Activated CD8-positive, alpha-beta T cell treated with anti-CD3 and anti-CD28 coated beads for 36 hours (primary cell): Measurements from ENCODE around the gene PIM1. TPM values are rescaled to one million over a fixed set of nuclear protein-coding genes. Genes with fewer than 3 reads are reported as not detected.

Experiments used
- ATAC-seq: fragments of 200-7000 bp; cut with Tn5 transposase; one replicate; pipeline ENCODE4 v1.10.0; 2021; ENCODE audit warnings: mild to moderate bottlenecking, moderate library complexity
- CTCF ChIA-PET: fragments of 350-600 bp; sonication (Branson Sonifier 250); formaldehyde crosslinking; loops from one replicate; lab custom pipeline; 2021; ENCODE audit warnings: antibody characterized with exemption; lab: Charles Lee
- POLR2A ChIA-PET: fragments of 350-600 bp; sonication (Branson Sonifier 250); formaldehyde crosslinking; loops from one replicate; lab custom pipeline; 2021; ENCODE audit warnings: antibody characterized with exemption; lab: Charles Lee
- DNase-seq: peaks from one replicate; pipeline ENCODE4 v3.0.0-alpha.2; 2020
- H3K27ac Mint-ChIP-seq: one replicate; pipeline ENCODE4 v1.8.0; 2021; ENCODE audit warnings: mild to moderate bottlenecking, mixed read lengths
- H3K27me3 Mint-ChIP-seq: one replicate; pipeline ENCODE4 v1.8.0; 2021; ENCODE audit warnings: mixed read lengths
- H3K36me3 Mint-ChIP-seq: one replicate; pipeline ENCODE4 v1.8.0; 2021; ENCODE audit warnings: low read depth, mixed read lengths
- H3K4me1 Mint-ChIP-seq: one replicate; pipeline ENCODE4 v1.8.0; 2021; ENCODE audit warnings: low read depth, mixed read lengths
- H3K4me3 Mint-ChIP-seq: one replicate; pipeline ENCODE4 v1.8.0; 2021; ENCODE audit warnings: mild to moderate bottlenecking, moderate library complexity, mixed read lengths
- H3K9me3 Mint-ChIP-seq: one replicate; pipeline ENCODE4 v1.8.0; 2021; ENCODE audit warnings: mixed read lengths
- CTCF ChIP-seq: fragments of 200-600 bp; IDR thresholded peaks from one replicate; pipeline ENCODE4 v1.8.0; 2022; ENCODE audit warnings: antibody characterized with exemption, mild to moderate bottlenecking
- intact Hi-C: fragments of 100-400 bp; cut with micrococcal nuclease; formaldehyde crosslinking; loops from one replicate; pipeline ENCODE4 v1.10.0; 2022
- total RNA-seq, 2 experiments: library from RNA; stranded (reverse); gene quantifications; one replicate each; pipeline ENCODE4 v1.2.3, GENCODE V29; 2021

The PIM1 gene
- total RNA-seq, 2 experiments from 2014 or later: 293 to 305 TPM

- H3K4me3 Mint-ChIP-seq: no peak overlapping the region
- H3K27me3 Mint-ChIP-seq: no peaks in the 10 kb centered on the region
- H3K36me3 Mint-ChIP-seq: no peaks in the 10 kb centered on the region
- intact Hi-C loops: no loop called here
- DNase-seq (no peak), ATAC-seq (no peak)
- no peaks in the 10 kb centered on the region for H3K9me3 Mint-ChIP-seq
- H3K27ac Mint-ChIP-seq: no peak overlapping the region
- ChIA-PET CTCF (interaction anchor here (1.0 kb wide), 1 partner anchor 111 kb away, joined by 4 read pairs; no protein-coding TSS in a partner anchor), POLR2A (interaction anchor here (0.6 to 1.4 kb wide), 2 partner anchors 9 to 17 kb away, joined by 3 read pairs; no protein-coding TSS in a partner anchor)
- no peak for TF ChIP-seq CTCF
- peaks cover 3% of the 10 kb centered on the region for H3K4me1 Mint-ChIP-seq
These were observed 7.2 kb upstream of the PIM1 start for GRCh38 chr6:37162740-37163139.

- DNase-seq (no peak), ATAC-seq (no peak)
- no peaks in the 10 kb centered on the region for H3K9me3 Mint-ChIP-seq
- POLR2A ChIA-PET: interaction anchor here (0.5 to 13.5 kb wide), 8 partner anchors 8 to 182 kb away, joined by 3 to 261 read pairs (median 15); partner anchors contain the start of gene MTCH1
- peak overlapping the region; percentile 93 for H3K4me3 Mint-ChIP-seq
- peaks cover 24% of the 10 kb centered on the region for H3K4me1 Mint-ChIP-seq
- H3K27me3 Mint-ChIP-seq: no peaks in the 10 kb centered on the region
- CTCF ChIA-PET: interaction anchor here (7.3 to 18.8 kb wide), 3 partner anchors 41 to 142 kb away, joined by 226 to 502 read pairs (median 278); no protein-coding TSS in a partner anchor
- no peak for TF ChIP-seq CTCF
- intact Hi-C loops: no loop called here
- H3K36me3 Mint-ChIP-seq: peaks cover 25% of the 10 kb centered on the region
- H3K27ac Mint-ChIP-seq: peak overlapping the region; percentile 56
These were observed 1.7 kb upstream of the PIM1 start for GRCh38 chr6:37168163-37168758.

- peak; percentile 78 for DNase-seq
- ATAC-seq: no peak
- peak overlapping the region; percentile 93 for H3K4me3 Mint-ChIP-seq
- intact Hi-C loops: no loop called here
- ChIA-PET POLR2A (interaction anchor here (0.5 to 13.5 kb wide), 10 partner anchors 9 to 183 kb away, joined by 3 to 261 read pairs (median 15); partner anchors contain the start of gene MTCH1), CTCF (interaction anchor here (0.6 to 18.8 kb wide), 4 partner anchors 40 to 183 kb away, joined by 3 to 502 read pairs (median 252); partner anchors contain the start of gene MTCH1)
- peak overlapping the region; percentile 98 for H3K27ac Mint-ChIP-seq
- no peaks in the 10 kb centered on the region for H3K9me3 Mint-ChIP-seq
- H3K4me1 Mint-ChIP-seq: peaks cover 31% of the 10 kb centered on the region
- H3K27me3 Mint-ChIP-seq: no peaks in the 10 kb centered on the region
- no peak for TF ChIP-seq CTCF
- H3K36me3 Mint-ChIP-seq: peaks cover 32% of the 10 kb centered on the region
These were observed 999 bp upstream of the PIM1 start for GRCh38 chr6:37168811-37169495.

- Mint-ChIP-seq H3K27me3 (no peaks in the 10 kb centered on the region), H3K4me3 (peak overlapping the region; percentile 84), H3K27ac (peak overlapping the region; percentile 91), H3K9me3 (no peaks in the 10 kb centered on the region), H3K4me1 (peaks cover 44% of the 10 kb centered on the region), H3K36me3 (peaks cover 48% of the 10 kb centered on the region)
- ChIA-PET CTCF (interaction anchor here (0.8 to 18.8 kb wide), 14 partner anchors 8 to 285 kb away, joined by 3 to 502 read pairs (median 8); partner anchors contain the start of genes TBC1D22B and TMEM217), POLR2A (interaction anchor here (0.7 to 13.5 kb wide), 17 partner anchors 10 to 295 kb away, joined by 3 to 261 read pairs (median 9); no protein-coding TSS in a partner anchor)
- TF ChIP-seq CTCF: peak; percentile 52
- no peak for ATAC-seq
- peak; percentile 68 for DNase-seq
- intact Hi-C loops: no loop called here
These were observed 585 bp downstream of the PIM1 start for GRCh38 chr6:37170273-37171200.
